Type B pancreatic cell (in vitro differentiated cells): ENCODE measurements around the gene TCFL5. TPM values are rescaled to one million over a fixed set of nuclear protein-coding genes. Genes with fewer than 3 reads are reported as not detected.

ENCODE experiments used
- DNase-seq: peaks from one replicate; pipeline ENCODE4 v3.0.0; 2021; ENCODE audit warnings: mixed read lengths; ENCODE audit not compliant: unreplicated experiment; ENCODE audit errors: extremely low spot score
- H3K27ac Mint-ChIP-seq: 2 replicates; pipeline ENCODE4 v1.8.0; 2021; ENCODE audit warnings: mild to moderate bottlenecking, mixed read lengths
- H3K27me3 Mint-ChIP-seq: 2 replicates; pipeline ENCODE4 v1.8.0; 2021; ENCODE audit warnings: mixed read lengths
- H3K36me3 Mint-ChIP-seq: 2 replicates; pipeline ENCODE4 v1.8.0; 2021; ENCODE audit warnings: mixed read lengths
- H3K4me1 Mint-ChIP-seq: one replicate; pipeline ENCODE4 v1.8.0; 2021; ENCODE audit warnings: mixed read lengths; ENCODE audit not compliant: unreplicated experiment
- H3K4me3 Mint-ChIP-seq: 2 replicates; pipeline ENCODE4 v1.8.0; 2021; ENCODE audit warnings: mild to moderate bottlenecking, mixed read lengths
- H3K9me3 Mint-ChIP-seq: 2 replicates; pipeline ENCODE4 v1.8.0; 2021; ENCODE audit warnings: mixed read lengths
- CTCF ChIP-seq: fragments of 200-600 bp; sonication (generic); conservative IDR thresholded peaks from 2 replicates; pipeline ENCODE4 v1.5.0; 2021; ENCODE audit warnings: antibody characterized with exemption, mild to moderate bottlenecking
- total RNA-seq: library from RNA; stranded (reverse); gene quantifications from 2 replicates; pipeline ENCODE4 v1.2.1, GENCODE V29; 2021; ENCODE audit warnings: low replicate concordance

The TCFL5 gene
- total RNA-seq, 1 donor from 2014 or later = 11.8 TPM

- TF ChIP-seq CTCF = no peak
- Mint-ChIP-seq H3K9me3 (no peaks in the 10 kb centered on the region), H3K4me3 (peak overlapping the region; percentile 26), H3K36me3 (peaks cover 10% of the 10 kb centered on the region), H3K4me1 (peaks cover 38% of the 10 kb centered on the region), H3K27ac (peak overlapping the region; percentile 85), H3K27me3 (no peaks in the 10 kb centered on the region)
- no peak for DNase-seq
Observed at GRCh38 chr20:62898093-62898964, 36.7 kb upstream of the TCFL5 start.

GRCh38 chr20:62897666-62898065, 36.0 kb upstream of the TCFL5 start:
- no peaks in the 10 kb centered on the region for H3K9me3 Mint-ChIP-seq
- peaks cover 38% of the 10 kb centered on the region for H3K4me1 Mint-ChIP-seq
- H3K4me3 Mint-ChIP-seq = peak overlapping the region; percentile 55

GRCh38 chr20:62896526-62896925, 34.9 kb upstream of the TCFL5 start:
- no peak for DNase-seq
- Mint-ChIP-seq H3K9me3 (no peaks in the 10 kb centered on the region), H3K27ac (peak overlapping the region; percentile 89), H3K36me3 (peaks cover 7% of the 10 kb centered on the region), H3K4me3 (no peak overlapping the region), H3K4me1 (peaks cover 38% of the 10 kb centered on the region), H3K27me3 (no peaks in the 10 kb centered on the region)
- no peak for TF ChIP-seq CTCF

More at GRCh38 chr20:62897666-62898065, 36.0 kb upstream of the TCFL5 start:
- peaks cover 10% of the 10 kb centered on the region for H3K36me3 Mint-ChIP-seq
- no peak for TF ChIP-seq CTCF
- peak overlapping the region; percentile 89 for H3K27ac Mint-ChIP-seq
- no peak for DNase-seq
- no peaks in the 10 kb centered on the region for H3K27me3 Mint-ChIP-seq

GRCh38 chr20:62895539-62895938, 33.9 kb upstream of the TCFL5 start:
- Mint-ChIP-seq H3K27me3 (no peaks in the 10 kb centered on the region), H3K27ac (peak overlapping the region; percentile 60), H3K9me3 (no peaks in the 10 kb centered on the region), H3K4me1 (peaks cover 29% of the 10 kb centered on the region), H3K4me3 (no peak overlapping the region), H3K36me3 (peaks cover 7% of the 10 kb centered on the region)
- TF ChIP-seq CTCF = no peak
- no peak for DNase-seq

GRCh38 chr20:62894261-62894660, 32.6 kb upstream of the TCFL5 start:
- no peak for DNase-seq
- no peaks in the 10 kb centered on the region for H3K27me3 Mint-ChIP-seq
- peaks cover 16% of the 10 kb centered on the region for H3K4me1 Mint-ChIP-seq
- H3K27ac Mint-ChIP-seq = no peak overlapping the region
- peaks cover 10% of the 10 kb centered on the region for H3K36me3 Mint-ChIP-seq
- no peak overlapping the region for H3K4me3 Mint-ChIP-seq
- no peaks in the 10 kb centered on the region for H3K9me3 Mint-ChIP-seq
- TF ChIP-seq CTCF = no peak
